SU-DHL-6 (cell line): Measurements from ENCODE around the gene PCDHGA12.

Experiments
- EZH2phosphoT487 ChIP-seq: fragments of 200-600 bp; sonication (generic), shearing (Covaris generic); conservative IDR thresholded peaks from 2 replicates; pipeline ENCODE4 v1.6.1; 2018; ENCODE audit warnings: mild to moderate bottlenecking, antibody characterized with exemption, low read length, moderate library complexity, mixed read lengths
- TF ChIP-seq, protein P1 (sequence below): fragments of 200-600 bp; sonication (generic); IDR thresholded peaks from one replicate; pipeline ENCODE4 v1.5.1; 2017; ENCODE audit warnings: antibody characterized with exemption, mild to moderate bottlenecking, low read length, moderate library complexity; ENCODE audit not compliant: insufficient read depth, poor library complexity, severe bottlenecking

DNA sequence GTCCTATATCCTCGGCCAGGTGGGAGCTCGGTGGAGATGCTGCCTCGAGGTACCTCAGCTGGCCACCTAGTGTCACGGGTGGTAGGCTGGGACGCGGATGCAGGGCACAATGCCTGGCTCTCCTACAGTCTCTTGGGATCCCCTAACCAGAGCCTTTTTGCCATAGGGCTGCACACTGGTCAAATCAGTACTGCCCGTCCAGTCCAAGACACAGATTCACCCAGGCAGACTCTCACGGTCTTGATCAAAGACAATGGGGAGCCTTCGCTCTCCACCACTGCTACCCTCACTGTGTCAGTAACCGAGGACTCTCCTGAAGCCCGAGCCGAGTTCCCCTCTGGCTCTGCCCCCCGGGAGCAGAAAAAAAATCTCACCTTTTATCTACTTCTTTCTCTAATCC lies 47.5 kb downstream of the PCDHGA12 start:
- TF ChIP-seq, protein P1, sequence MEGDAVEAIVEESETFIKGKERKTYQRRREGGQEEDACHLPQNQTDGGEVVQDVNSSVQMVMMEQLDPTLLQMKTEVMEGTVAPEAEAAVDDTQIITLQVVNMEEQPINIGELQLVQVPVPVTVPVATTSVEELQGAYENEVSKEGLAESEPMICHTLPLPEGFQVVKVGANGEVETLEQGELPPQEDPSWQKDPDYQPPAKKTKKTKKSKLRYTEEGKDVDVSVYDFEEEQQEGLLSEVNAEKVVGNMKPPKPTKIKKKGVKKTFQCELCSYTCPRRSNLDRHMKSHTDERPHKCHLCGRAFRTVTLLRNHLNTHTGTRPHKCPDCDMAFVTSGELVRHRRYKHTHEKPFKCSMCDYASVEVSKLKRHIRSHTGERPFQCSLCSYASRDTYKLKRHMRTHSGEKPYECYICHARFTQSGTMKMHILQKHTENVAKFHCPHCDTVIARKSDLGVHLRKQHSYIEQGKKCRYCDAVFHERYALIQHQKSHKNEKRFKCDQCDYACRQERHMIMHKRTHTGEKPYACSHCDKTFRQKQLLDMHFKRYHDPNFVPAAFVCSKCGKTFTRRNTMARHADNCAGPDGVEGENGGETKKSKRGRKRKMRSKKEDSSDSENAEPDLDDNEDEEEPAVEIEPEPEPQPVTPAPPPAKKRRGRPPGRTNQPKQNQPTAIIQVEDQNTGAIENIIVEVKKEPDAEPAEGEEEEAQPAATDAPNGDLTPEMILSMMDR, result no peak
- TF ChIP-seq EZH2phosphoT487, result no peak
